HG03469 (cell line): ENCODE results near the gene G6PD.
"Not testable (repeated sequence)": the region's sequence is repeated elsewhere in the genome, so short reads cannot be mapped to it uniquely, and the experiment has no call there.

Experiments used
- ATAC-seq: cut with Tn5 transposase; IDR thresholded peaks from one replicate; pipeline ENCODE4 v1.9.1; 2021; ENCODE audit warnings: mild to moderate bottlenecking, moderate library complexity, moderate number of reproducible peaks; ENCODE audit not compliant: unreplicated experiment

The G6PD gene

GRCh38 chrX:154515966-154516655, 30.5 kb downstream of the G6PD start, which contains the start of gene FAM3A:
Gene FAM3A (minus strand): TSS chrX:154516232. CDS start chrX:154515772, 460 bp downstream.
- peak; percentile 72 for ATAC-seq

GRCh38 chrX:154515090-154515965, 31.3 kb downstream of the G6PD start:
- ATAC-seq, result no peak

- ATAC-seq, result no peak
Observed at GRCh38 chrX:154513716-154514115, 32.9 kb downstream of the G6PD start.

GRCh38 chrX:154512879-154513553, 33.6 kb downstream of the G6PD start:
- ATAC-seq, result no peak

GRCh38 chrX:154511761-154512160, 34.9 kb downstream of the G6PD start:
- no peak for ATAC-seq

GRCh38 chrX:154509455-154509854, 37.2 kb downstream of the G6PD start:
- no peak for ATAC-seq

GRCh38 chrX:154508384-154508745, 38.3 kb downstream of the G6PD start:
- no peak for ATAC-seq

GRCh38 chrX:154507673-154508383, 38.8 kb downstream of the G6PD start:
- no peak for ATAC-seq

GRCh38 chrX:154506483-154507332, 39.9 kb downstream of the G6PD start:
- no peak for ATAC-seq

GRCh38 chrX:154505734-154506133, 40.9 kb downstream of the G6PD start:
- ATAC-seq, result no peak

GRCh38 chrX:154502989-154503388, 43.7 kb downstream of the G6PD start:
- no peak for ATAC-seq

GRCh38 chrX:154502098-154502497, 44.5 kb downstream of the G6PD start:
- ATAC-seq, result no peak

GRCh38 chrX:154501423-154501822, 45.2 kb downstream of the G6PD start:
- not testable (repeated sequence) for ATAC-seq

- not testable (repeated sequence) for ATAC-seq
Observed at GRCh38 chrX:154496591-154497137, 50.0 kb downstream of the G6PD start.

GRCh38 chrX:154495472-154495922, 51.1 kb downstream of the G6PD start:
- no peak for ATAC-seq

GRCh38 chrX:154494715-154495114, 51.9 kb downstream of the G6PD start:
- no peak for ATAC-seq

GRCh38 chrX:154490414-154491083, 56.1 kb downstream of the G6PD start, which contains the start of gene SLC10A3:
Gene SLC10A3 (minus strand): TSS chrX:154490629. CDS start chrX:154488940, 1,689 bp downstream.
- ATAC-seq, result peak; percentile 75

- peak; percentile 2 for ATAC-seq
Observed at GRCh38 chrX:154490021-154490413, 56.6 kb downstream of the G6PD start.

- ATAC-seq, result no peak
Observed at GRCh38 chrX:154489182-154489581, 57.5 kb downstream of the G6PD start.
